Stimulated activated CD4-positive, alpha-beta T cell treated with anti-CD3 and anti-CD28 coated beads, Interleukin-4, amount 100 ng/mL, for 4 hours (primary cell): Measurements from ENCODE around the gene PRELID1.
"Not testable (repeated sequence)": the region's sequence is repeated elsewhere in the genome, so short reads cannot be mapped to it uniquely, and the experiment has no call there.

Source experiments
- DNase-seq, 2 experiments: peaks; one replicate each; pipeline ENCODE4 v3.0.0-alpha.2; 2020

Gene PRELID1

DNA sequence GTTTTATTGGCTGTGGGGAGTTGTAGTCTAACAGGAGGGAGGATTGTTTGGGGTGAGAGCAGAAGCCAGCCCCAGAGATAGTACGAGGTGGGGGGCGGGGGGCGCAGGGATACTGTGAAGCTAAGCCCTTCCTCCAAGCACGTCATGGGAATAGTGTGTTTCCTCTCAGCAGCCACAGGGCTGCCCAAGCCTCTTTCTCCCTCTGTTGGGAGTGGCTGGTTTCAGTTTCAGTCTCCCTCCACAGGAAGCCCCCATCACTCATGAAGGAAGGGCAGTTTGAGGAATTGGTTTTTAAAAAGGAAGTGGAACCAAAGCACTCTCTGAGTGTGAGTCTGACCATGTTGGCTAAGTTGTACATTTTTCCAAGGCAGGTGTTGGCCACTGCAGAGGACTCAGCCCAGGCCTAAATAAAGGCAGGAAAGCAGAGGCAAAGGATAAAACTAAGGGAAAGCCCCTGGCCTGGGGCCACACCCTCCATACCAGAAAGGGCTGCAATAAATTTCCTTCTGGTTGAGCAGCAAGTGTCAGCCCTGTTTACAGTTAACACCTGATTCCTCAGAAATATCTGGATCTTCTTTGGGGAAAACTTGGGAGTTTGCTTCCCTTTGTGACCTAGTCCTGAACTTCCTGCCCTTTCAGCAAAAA lies 3.2 kb upstream of the PRELID1 start:
- DNase-seq, result peak; percentile 17 to 68

DNA sequence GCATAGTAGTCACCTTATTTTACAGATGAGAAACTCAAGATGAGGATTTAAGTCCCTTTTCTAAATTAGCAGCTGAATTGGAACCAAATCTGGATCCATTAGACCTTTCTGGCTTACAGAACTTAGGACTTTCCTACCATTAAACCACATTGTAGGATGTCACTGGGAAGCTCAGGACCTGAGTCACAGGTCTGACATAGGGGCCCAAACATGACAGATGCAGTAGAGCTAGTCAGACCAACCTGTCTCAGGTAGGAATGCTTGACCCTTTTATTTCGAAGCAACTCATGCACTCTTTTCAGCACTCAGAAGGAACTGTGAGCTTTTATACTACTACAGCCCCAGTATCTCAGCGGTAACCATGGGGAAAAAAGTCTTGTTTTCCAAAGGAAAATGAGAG lies 2.6 kb upstream of the PRELID1 start:
- no peak for DNase-seq

DNA sequence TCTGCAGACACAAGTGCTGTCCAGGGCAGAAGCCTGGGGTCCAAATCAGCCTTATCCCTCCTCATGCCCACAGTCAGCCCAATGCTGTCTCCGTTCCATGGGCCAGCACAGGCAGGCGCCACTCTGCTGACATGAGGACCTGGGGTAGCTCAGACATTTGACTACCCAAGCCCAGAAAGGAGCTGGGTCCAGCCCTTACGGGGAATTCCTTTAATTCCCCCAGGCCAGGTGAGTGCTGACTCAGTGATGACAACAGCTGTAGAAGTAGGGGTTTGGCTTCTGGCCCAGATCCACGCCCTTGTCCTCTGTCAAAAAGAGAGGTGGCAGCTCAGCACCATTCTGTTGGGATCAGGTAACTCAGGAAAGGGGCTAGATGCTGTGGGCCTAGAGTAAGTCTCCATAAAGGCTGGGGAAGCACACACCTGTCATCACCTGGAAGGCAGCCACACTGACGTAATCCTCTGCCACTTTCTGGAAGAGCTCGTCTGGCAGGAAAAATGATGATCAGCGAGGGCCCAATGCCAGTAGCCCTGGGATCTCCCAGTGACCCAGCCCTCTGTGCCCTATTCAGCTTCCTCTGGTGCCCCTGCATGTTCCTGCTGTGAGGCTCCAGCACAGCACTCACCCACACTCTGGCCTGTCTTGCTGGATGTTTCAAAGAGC lies 2.0 kb upstream of the PRELID1 start:
- no peak for DNase-seq

DNA sequence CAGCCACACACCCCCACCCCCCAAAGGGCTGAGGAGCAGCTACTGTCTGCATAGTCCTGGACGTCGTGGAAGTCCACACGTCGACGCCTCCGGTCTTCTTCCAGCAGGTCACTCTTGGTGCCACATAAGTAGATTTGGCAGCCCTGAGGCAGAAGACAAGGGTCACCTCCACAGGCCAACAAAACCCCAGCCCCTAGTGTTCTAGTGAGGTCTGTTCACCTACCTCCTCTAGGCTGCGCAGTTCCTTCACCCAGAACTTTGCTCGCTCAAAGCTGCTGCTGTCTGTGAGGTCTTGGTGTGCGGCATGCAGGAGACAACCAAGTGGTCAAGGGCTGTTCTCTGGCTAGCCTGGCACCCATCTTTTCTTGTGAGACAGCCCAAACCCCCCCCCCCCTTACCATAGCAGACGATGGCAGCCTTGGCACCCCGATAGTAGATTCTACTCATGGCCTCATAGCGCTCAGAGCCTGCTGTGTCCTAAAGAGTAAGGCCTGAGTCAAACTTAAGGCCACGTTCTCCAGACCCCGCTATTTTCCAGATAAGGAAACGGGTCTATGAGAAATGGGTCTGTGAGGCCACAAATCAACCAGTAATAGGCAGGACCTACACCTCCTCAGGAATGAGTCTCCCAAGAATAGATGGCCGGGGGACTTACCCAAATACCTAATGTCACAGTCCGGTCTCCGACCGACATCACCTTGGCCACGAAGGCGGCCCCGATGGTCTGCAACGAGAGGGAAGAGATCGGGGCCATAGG lies 1.1 kb upstream of the PRELID1 start:
- DNase-seq, result no peak

DNA sequence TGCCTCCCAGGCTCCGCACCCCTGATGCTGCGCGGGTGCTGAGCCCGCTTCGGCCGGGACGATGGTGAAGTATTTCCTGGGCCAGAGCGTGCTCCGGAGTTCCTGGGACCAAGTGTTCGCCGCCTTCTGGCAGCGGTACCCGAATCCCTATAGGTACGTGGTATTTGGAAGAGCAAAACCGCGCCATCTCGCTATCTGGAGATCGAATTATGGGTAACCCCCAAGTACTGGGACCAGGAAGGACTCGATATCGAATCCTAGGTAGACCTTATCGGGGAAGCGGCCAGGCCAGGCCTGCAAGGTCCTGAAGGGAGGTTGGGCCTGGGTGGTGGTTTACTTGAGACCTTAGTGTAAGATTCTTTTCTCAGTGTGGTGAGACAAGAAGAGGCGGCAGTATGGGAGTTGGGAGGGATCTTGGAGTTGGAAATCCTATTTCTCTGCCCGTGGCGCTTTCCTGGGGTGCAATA lies 359 bp downstream of the PRELID1 start:
- DNase-seq, result no peak

DNA sequence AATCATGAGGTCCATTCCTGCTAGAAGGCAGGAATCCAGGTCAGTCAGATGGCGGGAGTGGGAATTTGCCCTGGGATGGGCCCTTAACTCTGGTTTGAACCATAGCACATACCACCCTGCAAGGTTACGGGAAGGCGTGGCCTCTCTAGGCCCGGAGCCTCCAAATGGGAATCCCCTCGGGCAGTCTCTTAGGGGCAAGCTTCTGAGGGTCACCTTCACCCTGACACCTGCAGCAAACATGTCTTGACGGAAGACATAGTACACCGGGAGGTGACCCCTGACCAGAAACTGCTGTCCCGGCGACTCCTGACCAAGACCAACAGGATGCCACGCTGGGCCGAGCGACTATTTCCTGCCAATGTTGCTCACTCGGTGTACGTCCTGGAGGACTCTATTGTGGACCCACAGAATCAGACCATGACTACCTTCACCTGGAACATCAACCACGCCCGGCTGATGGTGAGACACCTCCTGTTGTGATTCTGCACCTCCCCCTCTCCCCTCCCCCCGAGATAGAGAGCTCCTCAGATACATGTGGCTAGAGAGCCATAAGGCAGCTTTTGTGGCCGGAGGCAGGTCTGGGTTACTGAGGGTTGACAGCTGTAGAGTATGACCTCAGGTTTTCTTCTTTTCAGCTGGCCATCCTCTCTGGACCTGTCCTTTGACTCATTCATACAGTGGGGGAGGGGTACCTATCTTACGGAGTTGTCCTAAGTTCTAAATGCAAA lies 957 bp downstream of the PRELID1 start:
- DNase-seq, result no peak

DNA sequence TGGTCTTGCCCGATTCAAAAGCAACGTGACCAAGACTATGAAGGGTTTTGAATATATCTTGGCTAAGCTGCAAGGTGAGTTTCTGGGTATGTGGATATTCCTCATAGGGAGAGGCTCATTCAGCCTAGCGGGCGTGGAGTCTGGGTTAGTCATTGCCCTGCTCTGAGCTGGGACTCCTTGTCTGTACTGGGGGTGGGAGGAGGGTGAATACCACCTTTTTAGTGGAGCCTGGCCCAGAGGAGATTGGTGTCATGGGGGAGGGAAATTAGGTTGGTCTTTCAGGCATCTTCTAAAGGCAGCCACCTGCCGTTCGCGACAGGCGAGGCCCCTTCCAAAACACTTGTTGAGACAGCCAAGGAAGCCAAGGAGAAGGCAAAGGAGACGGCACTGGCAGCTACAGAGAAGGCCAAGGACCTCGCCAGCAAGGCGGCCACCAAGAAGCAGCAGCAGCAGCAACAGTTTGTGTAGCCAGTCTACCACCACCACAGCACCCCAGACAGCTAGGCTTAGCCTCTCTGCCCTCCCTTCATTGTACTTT lies 2.6 kb downstream of the PRELID1 start:
- DNase-seq, result not testable (repeated sequence)

DNA sequence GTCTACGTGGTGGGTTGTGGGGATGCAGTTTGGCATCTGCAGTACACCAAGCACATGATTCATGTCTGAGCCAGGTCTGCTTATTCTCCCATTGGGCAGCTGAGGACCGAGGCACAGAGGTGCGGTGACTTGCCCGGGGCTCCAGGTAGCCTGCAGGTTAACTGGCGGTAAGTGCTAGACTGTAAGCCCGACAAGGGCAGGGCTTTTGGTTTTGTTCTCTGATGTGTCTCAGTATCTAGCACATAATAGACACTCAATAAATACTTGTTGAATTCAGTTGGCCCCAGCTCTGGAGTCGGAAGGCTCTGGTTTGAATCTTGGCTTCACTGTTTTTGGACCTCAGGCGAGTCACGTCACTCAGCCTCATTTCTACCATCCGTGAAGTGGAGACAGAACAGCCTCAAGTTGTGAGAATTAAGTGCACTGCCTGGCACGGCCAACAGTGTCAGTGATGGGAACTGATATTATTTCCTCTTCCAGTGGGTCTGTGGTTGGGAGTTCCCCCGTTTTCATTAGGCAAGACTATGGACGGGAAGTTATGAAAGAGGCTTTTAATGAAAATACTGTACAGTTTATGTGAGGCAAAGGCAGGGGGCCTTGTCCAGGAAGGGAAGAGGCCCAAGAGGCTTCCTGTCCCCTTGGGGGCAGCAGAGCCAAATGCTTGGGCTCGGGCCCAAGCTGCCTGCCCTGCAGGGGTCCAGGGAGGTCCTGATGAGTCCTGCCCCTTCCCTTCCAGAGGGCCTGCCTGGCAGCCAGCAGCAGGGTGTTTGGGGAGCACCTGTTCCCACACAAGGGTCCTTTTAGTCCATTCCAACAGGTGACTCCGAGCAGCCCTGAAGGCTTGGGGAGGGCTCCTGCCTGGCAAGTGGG lies 3.3 kb downstream of the PRELID1 start:
- no peak for DNase-seq

DNA sequence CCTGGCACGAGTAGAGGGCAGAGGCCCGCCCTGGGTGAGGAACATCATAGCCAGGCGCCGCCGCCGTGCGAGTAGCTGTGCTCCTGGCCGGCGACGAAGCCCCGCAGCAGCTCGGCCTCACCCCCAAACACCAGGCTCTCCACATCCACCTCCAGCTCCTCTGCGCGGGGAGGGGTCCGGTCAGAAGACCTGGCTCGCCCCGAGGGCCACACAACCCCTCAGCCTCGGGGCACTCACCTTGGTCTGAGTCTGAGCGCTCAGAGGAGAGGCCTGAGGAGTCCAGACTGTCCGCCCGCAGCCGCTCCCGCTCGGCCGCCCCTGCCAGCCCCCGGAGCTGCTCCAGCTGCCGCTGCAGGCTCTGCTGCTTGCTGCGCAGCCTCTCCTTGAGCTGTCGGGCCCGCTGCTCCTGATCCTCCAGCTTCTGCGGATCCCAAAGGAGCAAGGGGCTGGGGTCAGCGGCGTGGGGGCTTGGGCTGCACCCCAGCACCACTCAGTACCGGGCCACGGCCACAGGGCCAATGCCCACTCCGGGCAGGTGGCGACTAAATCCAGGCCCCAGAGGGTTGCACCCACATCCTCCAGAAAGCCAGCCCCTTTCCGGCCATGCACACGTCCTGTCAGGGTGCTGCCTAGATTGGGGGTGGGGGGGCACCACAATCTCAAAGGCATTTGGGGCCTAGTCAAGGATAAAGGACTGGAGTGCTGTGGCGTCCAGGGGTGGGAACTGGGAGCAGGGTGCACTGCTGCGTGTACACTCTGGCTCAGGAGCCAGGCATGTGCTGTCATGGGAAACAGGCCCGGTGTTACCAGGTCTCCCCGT lies 4.2 kb downstream of the PRELID1 start:
- DNase-seq, result no peak

DNA sequence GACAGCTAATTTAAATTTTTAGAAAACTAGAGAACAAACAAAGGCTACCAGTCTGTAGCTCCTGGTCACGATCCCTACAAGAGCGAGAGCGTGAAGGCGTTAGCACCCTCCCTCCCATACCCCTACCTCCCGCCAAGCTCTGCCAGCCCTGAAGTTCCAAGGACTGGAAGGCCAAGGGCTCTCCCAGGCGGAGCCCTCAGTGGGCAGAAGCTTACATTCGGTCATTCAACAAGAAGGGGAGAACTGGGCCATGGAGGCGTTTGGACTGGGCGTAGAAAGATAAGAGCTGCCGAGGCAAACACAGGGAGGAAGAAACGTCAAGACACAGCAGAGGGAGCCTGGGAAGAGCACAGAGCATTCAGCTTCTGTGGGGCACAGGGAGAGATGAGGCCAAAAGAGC lies 5.1 kb downstream of the PRELID1 start:
- DNase-seq, result no peak

DNA sequence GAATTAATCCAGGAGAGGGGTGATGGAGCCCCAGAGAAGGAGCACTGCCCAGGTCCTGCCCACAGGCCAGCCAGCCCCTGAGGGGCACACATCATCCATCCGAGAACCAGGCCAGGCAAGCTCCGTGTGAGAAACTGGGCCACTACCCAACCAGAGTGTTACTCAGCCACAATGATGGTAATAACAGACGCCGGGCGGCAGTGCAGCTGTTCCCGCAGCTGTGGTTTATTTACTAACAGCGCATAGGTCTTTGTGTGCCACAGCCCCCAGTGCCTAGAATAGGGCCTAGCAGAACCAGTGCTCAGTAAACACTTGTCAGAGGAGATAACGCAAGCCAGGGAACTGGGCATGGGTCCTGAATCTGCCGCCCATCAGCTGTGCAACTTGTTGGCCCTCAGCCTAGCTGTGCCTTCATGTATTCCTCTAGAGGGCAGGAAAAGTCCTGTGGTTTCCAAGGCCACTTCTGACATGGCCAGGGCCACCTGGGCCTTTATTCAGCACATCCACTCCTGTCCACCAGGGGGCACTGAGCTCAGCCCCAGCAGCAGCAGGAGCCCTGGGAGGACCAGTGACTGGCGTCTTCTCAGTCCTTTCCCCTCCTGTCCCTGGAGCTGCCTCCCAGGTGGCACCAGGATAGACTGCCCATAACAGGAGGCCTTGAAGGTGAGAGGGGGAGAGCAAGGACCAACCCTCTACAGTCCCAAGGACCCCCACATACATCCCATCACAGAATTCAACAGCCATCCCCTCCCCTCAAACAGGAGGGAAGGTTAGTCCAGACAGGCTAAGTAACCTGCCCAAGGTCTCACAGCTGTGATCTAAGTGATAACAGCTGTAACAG lies 6.0 kb downstream of the PRELID1 start:
- peak; percentile 59 to 62 for DNase-seq

DNA sequence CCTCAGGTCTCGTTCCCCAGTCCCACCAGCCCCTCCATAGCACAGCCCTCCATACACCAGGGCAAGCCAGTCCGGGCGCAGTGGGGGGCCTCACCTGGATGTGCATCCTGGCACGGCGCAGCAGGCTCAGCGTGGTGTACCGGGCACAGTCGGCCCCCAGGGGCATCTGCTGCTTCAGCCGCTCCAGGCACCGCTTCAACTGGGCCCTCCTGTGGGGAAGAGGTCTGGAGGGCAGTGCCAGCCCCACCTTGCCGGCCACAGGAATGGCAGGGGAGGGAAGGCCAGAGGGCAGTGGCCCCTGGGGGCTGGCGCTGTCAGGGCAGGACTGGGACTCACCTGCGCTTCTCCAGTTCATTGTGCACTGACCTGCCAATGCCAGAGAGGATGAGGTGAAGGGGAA lies 6.7 kb downstream of the PRELID1 start:
- DNase-seq, result no peak

DNA sequence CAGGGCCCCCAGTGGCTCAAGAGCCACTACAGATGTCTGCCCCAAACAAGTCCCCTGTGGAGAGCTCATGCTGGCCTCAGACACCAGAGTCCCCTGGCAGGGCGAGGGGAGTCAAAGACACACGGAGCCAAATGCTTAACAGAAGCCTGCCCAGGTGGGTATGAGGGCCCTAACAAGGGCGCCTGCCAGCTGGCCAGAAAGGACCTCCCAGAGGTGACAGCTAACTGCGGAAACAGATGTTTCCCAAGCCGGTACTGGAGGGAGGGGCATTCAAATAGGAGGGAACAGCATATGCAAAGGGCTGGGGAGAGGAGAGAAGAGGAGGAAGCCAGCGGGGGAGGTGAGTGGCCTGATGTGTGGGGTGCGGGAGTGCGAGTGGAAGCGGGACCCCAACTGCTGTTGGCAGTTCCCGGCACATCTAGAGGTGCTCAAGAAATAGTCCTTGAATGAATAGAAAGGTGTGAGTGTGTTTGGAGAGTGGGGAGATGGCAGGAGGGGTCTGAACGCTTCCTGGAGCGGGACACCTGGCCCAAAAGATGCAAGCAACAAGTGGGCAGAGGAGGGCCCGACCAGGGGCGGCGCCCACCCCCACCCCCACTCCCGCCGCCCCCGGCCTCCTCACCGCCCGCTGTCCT lies 7.3 kb downstream of the PRELID1 start:
- no peak for DNase-seq

DNA sequence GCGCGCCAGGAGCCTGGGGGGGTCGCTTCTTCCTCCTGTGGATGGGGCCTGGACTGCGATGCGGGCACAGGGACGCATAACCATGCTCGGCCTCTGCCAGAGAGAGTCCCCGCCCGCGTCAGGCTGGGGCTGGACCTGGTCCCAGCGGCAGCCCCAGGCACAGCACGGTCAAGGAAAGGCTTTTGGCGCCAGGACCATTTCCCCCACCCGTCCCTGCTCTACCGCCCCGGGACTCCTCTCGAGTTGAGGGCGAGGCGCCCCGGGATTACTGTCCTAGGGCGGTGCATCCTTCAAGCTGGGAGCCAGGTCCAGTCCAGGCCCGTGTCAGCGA lies 7.8 kb downstream of the PRELID1 start:
- DNase-seq, result no peak

DNA sequence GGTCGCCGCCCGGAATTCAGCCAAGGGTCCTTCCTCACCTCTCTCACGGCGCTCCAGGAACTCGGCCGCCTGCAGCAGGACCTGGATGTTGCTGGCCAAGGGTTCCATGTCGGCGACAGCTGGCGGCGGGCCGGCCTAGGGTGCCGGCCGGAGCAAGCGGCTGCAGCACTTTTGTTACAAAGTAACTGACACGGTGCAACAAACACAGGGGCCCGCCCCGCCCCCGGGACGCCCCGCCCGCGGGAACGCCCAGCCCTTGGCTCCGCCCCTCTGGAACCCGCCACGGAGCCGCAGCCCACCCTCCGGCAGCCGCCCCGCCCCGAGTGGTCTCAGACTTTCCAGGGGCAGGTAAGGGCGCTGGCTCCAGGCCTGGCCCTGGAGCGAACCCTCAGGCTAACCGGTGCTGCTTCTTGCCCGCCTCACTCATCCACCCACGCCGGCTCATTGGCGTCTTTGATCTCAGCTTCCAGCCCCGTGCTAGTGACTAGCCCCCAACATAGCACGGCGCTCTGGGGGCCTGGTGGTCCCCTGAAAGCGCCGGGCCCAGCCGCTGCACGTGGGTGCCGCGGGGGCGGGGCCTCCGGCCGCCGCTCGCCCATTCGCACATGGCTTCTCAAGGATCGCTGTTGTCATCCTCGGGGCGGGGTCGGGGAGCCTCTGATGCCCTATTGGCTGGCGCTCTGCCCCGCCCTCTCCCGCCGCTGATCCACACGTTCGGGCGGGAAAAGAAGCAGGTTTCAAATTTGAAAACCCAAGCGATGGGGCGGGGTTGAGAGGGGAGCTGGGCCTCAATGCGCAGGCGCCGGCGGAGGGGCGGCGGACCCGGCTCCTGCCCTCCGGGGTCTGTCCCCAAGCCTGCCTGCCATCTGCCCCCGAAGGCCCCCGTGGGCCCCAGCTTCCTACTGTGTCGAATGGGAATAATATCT lies 8.4 kb downstream of the PRELID1 start, which contains the start of gene MXD3:
Gene MXD3 (minus strand): TSS at position 176 of the 926 bp plus-strand sequence. CDS start 68 bp downstream, at position 108.
- peak; percentile 93 to 95 for DNase-seq

DNA sequence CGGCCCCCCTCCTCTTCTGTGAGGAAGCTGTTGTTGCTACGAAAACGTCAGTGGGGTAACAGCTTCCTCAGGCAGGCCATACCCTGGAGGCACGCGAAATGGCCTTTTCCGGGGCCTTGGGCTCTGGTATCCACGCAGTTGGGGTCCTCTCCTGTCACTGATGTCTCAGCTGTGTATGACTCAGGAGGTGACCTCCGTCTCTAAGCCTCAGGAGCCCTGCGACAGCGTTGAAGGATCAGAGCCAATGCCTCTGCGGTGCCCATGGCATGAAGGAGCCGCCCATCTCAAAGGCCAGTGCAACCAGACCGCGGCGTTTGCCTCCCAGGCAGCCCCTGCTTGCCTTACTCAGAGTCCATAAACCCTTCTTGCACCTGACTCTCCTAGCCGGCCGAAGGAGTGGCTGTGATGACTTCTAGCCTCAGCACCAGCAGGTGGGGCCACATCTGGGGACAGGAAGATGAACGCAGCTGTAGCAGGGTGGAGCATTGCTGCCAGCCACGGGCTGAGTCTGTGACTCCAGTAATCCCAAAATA lies 9.1 kb downstream of the PRELID1 start:
- DNase-seq, result no peak

DNA sequence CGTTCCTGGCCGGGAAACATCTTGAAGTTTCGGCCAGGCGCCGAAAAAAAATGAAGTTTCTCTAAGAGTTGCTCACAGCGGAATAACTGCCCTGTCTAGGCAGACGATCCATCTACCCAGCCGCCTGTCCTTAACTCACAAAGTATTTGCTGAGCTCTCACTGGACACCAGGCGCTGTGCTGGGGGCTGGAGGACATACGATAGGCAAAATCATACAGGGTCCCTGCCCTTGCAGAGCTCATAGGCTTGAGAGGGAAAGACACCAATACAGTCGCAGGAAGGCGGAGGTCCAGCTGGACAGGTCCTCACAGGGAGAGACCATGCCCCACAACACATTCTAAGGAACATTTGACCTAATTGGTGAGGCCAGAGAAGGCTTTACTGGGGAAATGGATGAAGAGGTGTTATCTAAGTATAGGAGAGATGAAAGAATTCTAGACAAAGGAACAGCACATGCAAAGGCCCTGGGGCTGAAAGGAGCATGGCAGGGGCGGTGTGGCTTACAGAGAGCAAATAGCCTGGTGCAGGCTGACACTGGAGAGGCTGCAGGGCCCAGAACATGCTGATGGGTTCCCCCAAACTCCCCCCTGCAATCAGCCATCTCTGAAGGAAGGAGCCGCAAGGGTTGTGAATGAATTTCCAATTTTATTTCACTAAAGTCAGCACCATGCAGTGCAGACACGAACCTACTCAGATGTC lies 10.1 kb downstream of the PRELID1 start:
- DNase-seq, result no peak
